GM18951 (cell line): Measurements from ENCODE around the gene C12orf76.
"Not testable (repeated sequence)": the region's sequence is repeated elsewhere in the genome, so short reads cannot be mapped to it uniquely, and the experiment has no call there.

ENCODE experiments used
- POLR2A ChIP-seq: IDR thresholded peaks from 4 replicates; pipeline ENCODE4 v1.6.1; 2011; ENCODE audit warnings: mild to moderate bottlenecking; ENCODE audit not compliant: insufficient read length, insufficient read depth; ENCODE audit errors: extremely low read depth
- in situ Hi-C: fragments of 300-500 bp; cut with MboI; formaldehyde crosslinking; loops from one replicate; pipeline ENCODE4 v1.12.0; 2022; ENCODE audit warnings: low sequenced_read_pairs, mixed read lengths, inconsistent platforms; ENCODE audit not compliant: unreplicated experiment

C12orf76 gene

DNA sequence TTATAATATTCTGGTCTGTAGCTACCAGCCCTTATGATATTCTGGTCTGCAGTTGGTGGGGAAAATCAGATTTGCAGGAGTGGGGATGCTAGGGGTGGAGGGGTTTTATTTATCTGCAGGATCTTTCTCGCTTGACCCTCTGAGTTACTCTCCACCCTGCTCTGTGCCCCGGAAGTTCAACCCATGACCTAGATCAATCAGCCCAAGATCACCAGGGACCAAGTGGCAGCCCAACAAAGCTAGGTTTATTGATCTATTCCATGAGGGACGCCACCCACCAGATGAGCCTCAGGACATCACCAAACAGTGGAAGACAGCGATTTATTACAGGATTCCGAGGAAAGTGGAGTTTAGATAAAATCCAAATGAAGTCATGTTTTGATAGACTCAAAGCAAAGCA lies 25.8 kb upstream of the C12orf76 start:
- no peak for TF ChIP-seq POLR2A
- in situ Hi-C loops, result no loop called here

- TF ChIP-seq POLR2A, result no peak
- in situ Hi-C loops, result no loop called here
These were observed 24.9 kb upstream of the C12orf76 start for GRCh38 chr12:110073049-110073831.

DNA sequence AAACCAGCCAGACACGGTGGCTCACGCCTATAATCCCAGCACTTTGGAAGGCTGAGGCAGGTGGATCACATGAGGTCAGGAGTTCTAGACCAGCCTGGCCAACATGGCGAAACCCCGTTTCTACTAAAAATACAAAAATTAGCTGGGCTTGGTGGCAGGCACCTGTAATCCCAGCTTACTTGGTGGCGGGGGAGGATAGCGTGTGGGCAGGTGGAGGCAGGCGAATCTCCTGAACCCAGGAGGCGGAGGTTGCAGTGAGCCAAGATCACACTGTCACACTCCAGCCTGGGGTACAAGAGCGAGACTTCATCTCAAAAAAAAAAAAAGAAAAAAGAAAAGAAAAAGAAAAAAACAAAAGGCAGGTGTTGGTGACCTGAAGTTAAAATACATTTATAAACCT lies 24.3 kb upstream of the C12orf76 start:
- in situ Hi-C loops, result not testable (repeated sequence)

GRCh38 chr12:110071967-110072366 lies 23.6 kb upstream of the C12orf76 start:
- no peak for TF ChIP-seq POLR2A
- in situ Hi-C loops, result no loop called here

DNA sequence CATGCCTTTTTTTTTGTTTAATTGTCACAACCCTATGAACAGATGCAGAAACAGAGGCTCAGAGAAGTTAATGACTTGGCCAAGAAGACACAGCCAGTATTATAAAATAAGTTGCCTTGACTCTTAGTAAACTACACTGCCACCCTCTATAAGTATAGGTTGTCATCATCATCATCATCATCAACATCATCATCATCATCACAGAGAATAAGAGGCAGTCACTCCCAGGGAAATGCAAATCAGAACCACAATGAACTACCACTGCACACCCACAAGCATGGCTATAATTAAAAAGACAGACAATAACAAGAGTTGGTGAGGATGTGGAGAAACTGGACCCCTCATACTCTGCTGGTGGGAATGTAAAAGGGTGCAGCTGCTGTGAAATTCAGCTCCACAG lies 23.2 kb upstream of the C12orf76 start:
- in situ Hi-C loops, result no loop called here
- no peak for TF ChIP-seq POLR2A

- in situ Hi-C loops, result no loop called here
- no peak for TF ChIP-seq POLR2A
These were observed 20.3 kb upstream of the C12orf76 start for GRCh38 chr12:110068654-110069053.

DNA sequence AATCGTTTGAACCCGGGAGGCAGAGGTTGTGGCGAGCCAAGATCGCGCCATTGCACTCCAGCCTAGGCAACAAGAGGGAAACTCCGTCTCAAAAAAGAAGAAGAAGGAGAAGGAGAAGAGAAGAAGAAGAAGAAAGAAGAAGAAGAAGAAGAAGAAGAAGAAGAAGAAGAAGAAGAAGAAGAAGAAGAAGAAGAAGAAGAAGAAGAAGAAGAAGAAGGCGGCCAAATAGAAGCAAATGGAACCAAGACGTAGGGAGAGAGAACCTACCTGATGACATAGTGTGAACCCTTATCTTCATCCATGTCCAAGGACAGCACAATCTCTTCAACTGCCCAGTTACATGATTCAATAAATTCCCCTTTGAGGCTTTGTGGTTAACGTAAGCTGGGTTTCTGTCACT lies 19.8 kb upstream of the C12orf76 start:
- in situ Hi-C loops, result not testable (repeated sequence)

DNA sequence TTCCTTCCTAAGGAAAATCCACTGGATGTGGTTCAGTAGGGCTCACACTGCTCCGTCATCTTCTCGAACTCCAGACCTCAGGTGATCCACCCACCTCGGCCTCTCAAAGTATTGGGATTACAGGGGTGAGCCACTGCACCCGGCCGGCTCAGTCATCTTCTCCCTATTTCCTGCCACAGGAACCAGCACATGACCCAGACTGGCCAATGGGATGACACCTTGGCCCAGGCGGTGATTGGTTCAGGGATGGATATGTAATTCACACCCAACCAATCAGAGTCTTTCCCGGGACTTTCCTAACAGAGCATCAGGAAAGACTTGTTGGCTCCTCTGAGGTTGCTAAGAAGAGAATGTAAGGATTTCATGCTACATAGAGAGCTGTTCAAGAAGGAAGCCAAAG lies 19.2 kb upstream of the C12orf76 start:
- TF ChIP-seq POLR2A, result no peak
- in situ Hi-C loops, result no loop called here

- in situ Hi-C loops, result no loop called here
These were observed 17.2 kb upstream of the C12orf76 start for GRCh38 chr12:110065540-110065939.

DNA sequence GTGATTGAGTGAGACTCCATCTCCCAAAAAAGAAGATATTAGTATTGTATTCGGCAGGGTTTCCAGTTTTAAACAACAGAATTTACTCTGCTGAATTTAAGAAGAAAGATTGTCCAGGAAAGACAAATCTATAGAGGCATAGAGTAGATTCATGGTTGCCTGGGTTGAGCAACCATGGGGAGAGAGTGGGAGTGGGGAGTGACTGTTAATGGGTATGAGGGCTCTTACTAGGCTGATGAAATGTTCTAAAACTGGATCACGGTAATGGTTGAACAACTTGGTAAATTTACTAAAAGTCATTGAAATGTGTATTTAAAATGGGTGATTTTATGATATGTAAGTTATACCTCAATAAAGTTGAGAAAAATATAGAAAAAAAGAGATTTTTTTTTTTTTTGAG lies 13.9 kb upstream of the C12orf76 start:
- no peak for TF ChIP-seq POLR2A
- in situ Hi-C loops, result no loop called here

More at GRCh38 chr12:110065540-110065939, 17.2 kb upstream of the C12orf76 start:
- no peak for TF ChIP-seq POLR2A

DNA sequence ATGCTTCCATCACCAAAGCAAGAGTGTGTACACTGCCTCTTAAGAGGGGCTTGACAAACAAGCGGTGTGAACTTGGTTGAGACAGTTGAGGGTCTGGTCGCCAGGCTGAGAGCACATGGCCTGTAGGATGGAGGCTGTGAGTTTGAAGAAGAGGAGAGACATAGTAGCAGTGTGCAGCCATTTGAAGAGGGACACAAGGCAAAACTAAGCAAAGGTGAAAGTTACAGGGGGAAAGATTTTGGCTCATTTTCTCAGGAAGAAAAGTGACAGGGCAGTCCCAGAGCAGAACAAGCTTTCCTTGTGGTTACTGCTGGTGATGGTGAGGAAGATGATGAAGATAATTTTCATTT lies 11.3 kb upstream of the C12orf76 start:
- TF ChIP-seq POLR2A, result no peak

DNA sequence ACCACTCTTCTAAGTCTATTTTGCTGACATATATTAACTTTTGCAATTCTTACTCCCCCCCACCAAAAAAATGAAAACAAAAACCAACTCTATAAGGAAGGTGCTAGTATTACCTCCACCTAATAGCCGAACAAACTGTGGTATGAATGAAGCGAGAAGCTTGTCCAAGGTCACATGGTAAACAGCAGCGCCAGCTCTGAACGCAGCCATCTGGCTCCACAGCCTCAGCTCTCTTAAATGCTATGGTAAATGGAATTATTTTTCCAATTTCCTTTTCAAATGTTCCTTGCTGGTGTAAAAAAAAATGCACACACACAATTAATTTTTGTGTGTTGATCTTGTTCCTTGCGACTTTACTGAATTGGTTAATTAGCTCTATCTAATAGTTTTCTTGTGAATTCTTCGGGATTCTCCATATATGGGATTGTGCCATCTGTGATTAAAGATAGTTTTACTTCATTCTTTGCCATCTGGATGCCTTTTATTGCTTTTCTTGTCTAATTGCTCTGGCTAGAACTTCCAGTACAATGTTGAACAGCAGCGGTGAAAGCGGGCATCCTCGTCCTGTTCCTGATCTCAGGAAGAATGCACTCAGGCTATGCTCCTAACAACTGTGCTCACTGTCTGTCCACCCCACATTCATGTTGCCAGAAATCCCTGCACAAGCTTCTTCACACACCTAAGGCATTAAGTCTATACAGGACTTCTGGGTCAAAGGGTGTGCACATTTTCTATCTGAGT lies 10.7 kb upstream of the C12orf76 start:
- in situ Hi-C loops, result no loop called here
- TF ChIP-seq POLR2A, result no peak

More for the DNA sequence above, 11.3 kb upstream of the C12orf76 start:
- in situ Hi-C loops, result no loop called here

DNA sequence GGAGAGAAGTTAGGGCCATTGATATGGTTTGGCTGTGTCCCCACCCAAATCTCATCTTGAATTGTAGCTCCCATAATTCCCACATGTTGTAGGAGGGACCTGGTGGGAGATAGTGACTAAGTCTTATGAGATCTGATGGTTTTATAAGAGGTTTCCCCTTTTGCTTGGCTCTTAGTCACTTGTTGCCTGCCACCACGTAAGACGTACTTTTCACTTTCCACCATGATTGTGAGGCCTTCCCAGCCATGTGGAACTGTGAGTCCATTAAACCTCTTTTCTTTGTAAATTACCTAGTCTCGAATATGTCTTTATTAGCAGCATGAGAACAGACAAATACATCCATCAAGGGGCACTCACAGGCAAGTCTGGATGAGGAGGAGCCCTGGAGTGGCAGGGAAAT lies 8.3 kb upstream of the C12orf76 start:
- in situ Hi-C loops, result not testable (repeated sequence)

GRCh38 chr12:110055375-110056352 lies 7.3 kb upstream of the C12orf76 start:
- in situ Hi-C loops, result not testable (repeated sequence)

DNA sequence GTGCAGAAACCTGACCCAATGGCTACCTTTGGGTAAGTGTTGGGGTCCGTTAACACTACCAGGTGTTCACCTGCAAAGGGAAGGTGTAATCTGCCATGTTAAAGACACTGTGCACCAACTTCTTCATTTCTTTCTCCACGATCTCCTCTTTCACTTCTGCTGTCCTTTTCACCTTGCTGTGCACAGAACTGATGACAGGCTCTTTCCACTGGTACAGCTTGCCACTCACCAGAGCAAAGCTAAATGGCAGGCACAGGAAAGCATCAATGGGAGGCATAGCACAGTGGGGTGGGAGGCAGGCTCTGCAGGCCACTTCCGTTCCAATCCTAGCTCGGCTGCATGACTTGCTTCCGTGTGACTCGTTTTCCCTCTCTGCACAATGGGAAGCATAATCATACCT lies 2.6 kb upstream of the C12orf76 start:
- TF ChIP-seq POLR2A, result no peak
- in situ Hi-C loops, result no loop called here

DNA sequence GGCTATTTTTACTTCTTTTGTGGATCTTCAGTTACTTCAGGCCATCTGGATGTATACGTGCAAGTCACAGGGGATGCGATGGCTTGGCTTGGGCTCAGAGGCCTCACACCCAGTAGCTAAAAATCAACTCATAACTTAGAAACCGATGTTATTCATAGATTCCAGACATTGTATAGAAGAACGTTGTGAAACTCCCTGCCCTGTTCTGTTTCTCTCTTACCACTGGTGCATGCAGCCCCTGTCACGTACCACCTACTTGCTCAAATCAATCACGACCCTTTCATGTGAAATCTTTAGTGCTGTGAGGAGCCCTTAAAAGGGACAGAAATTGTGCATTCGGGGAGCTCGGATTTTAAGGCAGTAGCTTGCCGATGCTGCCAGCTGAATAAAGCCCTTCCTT lies 1.3 kb upstream of the C12orf76 start:
- in situ Hi-C loops, result not testable (repeated sequence)

DNA sequence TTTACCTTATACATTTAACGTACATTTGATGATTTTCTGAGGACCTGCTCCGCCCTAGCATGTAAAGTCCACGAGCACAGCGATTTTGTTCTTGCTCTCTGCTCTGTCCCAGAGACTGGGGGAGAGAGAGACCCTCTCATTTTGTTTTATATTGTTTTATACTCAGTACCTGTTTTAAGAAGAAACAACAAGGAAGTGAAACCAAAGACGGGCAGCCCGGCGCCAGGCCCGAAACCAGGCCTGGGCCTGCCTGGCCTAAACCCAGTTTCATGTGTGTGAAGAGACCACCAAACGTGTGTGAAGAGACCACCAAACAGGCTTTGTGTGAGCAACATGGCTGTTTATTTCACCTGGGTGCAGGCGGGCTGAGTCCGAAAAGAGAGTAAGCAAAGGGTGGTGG lies 712 bp upstream of the C12orf76 start:
- in situ Hi-C loops, result not testable (repeated sequence)
